Measurements from ENCODE around the gene ZNHIT1. TPM values are rescaled to one million over a fixed set of nuclear protein-coding genes. Genes with fewer than 3 reads are reported as not detected.

Gene ZNHIT1
- total and polyA plus RNA-seq, 3 donors from 2014 or later: 48.3 to 58.4 (median 57.8) TPM

- Histone ChIP-seq H3K27me3 (no peaks in the 10 kb centered on the region), H3K27ac (no peak overlapping the region), H3K36me3 (ENCODE audit: low read depth, missing control alignments) (no peaks in the 10 kb centered on the region), H3K4me3 (no peak overlapping the region), H3K4me1 (peaks cover 8% of the 10 kb centered on the region), H3K9me3 (no peaks in the 10 kb centered on the region)
- 90 to 97% methylated on average over 6 to 24 of the region's 24 CpGs for WGBS, 2 donors
- no peak for DNase-seq
- TF ChIP-seq, protein P1, sequence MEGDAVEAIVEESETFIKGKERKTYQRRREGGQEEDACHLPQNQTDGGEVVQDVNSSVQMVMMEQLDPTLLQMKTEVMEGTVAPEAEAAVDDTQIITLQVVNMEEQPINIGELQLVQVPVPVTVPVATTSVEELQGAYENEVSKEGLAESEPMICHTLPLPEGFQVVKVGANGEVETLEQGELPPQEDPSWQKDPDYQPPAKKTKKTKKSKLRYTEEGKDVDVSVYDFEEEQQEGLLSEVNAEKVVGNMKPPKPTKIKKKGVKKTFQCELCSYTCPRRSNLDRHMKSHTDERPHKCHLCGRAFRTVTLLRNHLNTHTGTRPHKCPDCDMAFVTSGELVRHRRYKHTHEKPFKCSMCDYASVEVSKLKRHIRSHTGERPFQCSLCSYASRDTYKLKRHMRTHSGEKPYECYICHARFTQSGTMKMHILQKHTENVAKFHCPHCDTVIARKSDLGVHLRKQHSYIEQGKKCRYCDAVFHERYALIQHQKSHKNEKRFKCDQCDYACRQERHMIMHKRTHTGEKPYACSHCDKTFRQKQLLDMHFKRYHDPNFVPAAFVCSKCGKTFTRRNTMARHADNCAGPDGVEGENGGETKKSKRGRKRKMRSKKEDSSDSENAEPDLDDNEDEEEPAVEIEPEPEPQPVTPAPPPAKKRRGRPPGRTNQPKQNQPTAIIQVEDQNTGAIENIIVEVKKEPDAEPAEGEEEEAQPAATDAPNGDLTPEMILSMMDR (IDR thresholded peaks at IDR 0.05): no peak
- no peak for TF ChIP-seq POLR2A (IDR thresholded peaks at IDR 0.05)
- intact Hi-C loops (cut with DNase I; ENCODE audit: low total_unique reads): no loop called here
These were observed 6.5 kb upstream of the ZNHIT1 start for GRCh38 chr7:101211501-101211900.

- WGBS, 2 donors: 95 to 98% methylated on average over 6 of the region's 8 CpGs
- TF ChIP-seq, protein P1 (IDR thresholded peaks at IDR 0.05): no peak
- no peak for TF ChIP-seq POLR2A (IDR thresholded peaks at IDR 0.05)
- no peak overlapping the region for H3K27ac ChIP-seq
- peaks cover 10% of the 10 kb centered on the region for H3K4me1 ChIP-seq
- no peaks in the 10 kb centered on the region for H3K9me3 ChIP-seq
- no peaks in the 10 kb centered on the region for H3K36me3 ChIP-seq (ENCODE audit: low read depth, missing control alignments)
- no peaks in the 10 kb centered on the region for H3K27me3 ChIP-seq
- H3K4me3 ChIP-seq: no peak overlapping the region
- intact Hi-C loops (cut with DNase I; ENCODE audit: low total_unique reads): no loop called here
- no peak for DNase-seq
These were observed 6.0 kb upstream of the ZNHIT1 start for GRCh38 chr7:101212014-101212413.

- no peaks in the 10 kb centered on the region for H3K36me3 ChIP-seq (ENCODE audit: low read depth, missing control alignments)
- 36 to 64% methylated on average over 28 to 31 of the region's 31 CpGs for WGBS, 2 donors
- H3K4me1 ChIP-seq: peaks cover 19% of the 10 kb centered on the region
- intact Hi-C loops (cut with DNase I; ENCODE audit: low total_unique reads): no loop called here
- peak overlapping the region; percentile 65 to 84 for H3K4me3 ChIP-seq
- no peaks in the 10 kb centered on the region for H3K9me3 ChIP-seq
- peak overlapping the region; percentile 74 to 84 for H3K27ac ChIP-seq
- no peak for TF ChIP-seq POLR2A (IDR thresholded peaks at IDR 0.05)
- TF ChIP-seq, protein P1 (IDR thresholded peaks at IDR 0.05): no peak
- DNase-seq: peak; percentile 49
- H3K27me3 ChIP-seq: no peaks in the 10 kb centered on the region
These were observed 1.7 kb upstream of the ZNHIT1 start for GRCh38 chr7:101216001-101216859.

DNA sequence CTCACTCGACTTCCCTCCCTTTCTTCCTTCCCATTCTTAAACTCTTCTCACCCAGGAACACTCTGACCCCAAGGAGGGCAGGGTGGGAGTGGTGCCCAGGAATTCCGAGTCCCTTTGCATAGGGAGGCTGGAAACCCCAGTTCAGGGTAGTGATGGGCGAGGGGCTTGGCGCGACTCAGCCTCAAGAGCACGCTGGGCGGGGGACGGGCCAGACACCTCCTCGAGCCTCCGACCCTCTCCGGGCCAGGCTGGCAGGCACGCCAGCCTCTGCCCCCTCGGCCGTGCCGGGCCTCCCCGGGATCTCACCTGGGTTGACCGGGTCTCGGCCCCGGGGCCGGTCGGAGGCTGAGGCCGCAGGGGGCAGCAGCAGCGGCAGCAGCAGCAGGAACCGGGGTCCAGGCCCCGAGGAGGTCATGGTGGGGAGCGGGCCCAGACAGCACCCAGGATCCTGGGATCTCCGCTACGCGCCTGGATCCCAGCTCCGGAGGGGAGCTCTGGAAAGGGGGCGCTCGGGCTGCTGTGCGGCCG is 1.0 kb upstream of the ZNHIT1 start:
- Histone ChIP-seq H3K27me3 (no peaks in the 10 kb centered on the region), H3K4me1 (peaks cover 19% of the 10 kb centered on the region), H3K27ac (peak overlapping the region; percentile 74 to 84), H3K4me3 (peak overlapping the region; percentile 65 to 84), H3K36me3 (ENCODE audit: low read depth, missing control alignments) (no peaks in the 10 kb centered on the region), H3K9me3 (no peaks in the 10 kb centered on the region)
- intact Hi-C loops (cut with DNase I; ENCODE audit: low total_unique reads): no loop called here
- WGBS, 2 donors: 1 to 3% methylated on average over 5 to 12 of the region's 34 CpGs
- TF ChIP-seq POLR2A (IDR thresholded peaks at IDR 0.05): no peak
- TF ChIP-seq, protein P1 (IDR thresholded peaks at IDR 0.05): peak in 1 of 3 experiments; percentile 13
- no peak for DNase-seq

All from testis (tissue), 3 donors.